IPS-NIHi7 (cell line): ENCODE data around the gene KCNAB1.
"Not testable (repeated sequence)": the region's sequence is repeated elsewhere in the genome, so short reads cannot be mapped to it uniquely, and the experiment has no call there.

Experiments used
- DNase-seq: peaks from one replicate; pipeline ENCODE4 v3.0.0; 2012; ENCODE audit warnings: mixed read lengths; ENCODE audit errors: extremely low spot score

The KCNAB1 gene

DNA sequence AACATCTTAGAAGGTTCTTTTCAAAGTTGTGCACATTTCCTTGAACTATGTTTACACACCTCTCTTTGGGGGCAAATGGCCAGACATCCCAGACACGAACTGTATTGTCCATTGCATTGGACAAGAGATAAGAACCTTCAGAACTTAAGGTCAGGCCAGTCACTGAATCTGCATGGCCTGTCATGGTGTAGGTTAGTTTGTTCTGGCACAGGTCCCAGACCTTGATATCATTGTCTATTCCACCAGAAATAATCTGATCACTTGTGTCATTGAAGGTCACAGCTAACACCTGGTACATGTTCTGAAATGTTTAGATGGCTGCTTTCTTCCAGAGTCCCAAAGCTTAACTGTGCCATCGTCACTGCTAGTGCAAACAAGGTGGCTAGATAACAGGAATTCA lies 55.7 kb downstream of the KCNAB1 start:
- no peak for DNase-seq

DNA sequence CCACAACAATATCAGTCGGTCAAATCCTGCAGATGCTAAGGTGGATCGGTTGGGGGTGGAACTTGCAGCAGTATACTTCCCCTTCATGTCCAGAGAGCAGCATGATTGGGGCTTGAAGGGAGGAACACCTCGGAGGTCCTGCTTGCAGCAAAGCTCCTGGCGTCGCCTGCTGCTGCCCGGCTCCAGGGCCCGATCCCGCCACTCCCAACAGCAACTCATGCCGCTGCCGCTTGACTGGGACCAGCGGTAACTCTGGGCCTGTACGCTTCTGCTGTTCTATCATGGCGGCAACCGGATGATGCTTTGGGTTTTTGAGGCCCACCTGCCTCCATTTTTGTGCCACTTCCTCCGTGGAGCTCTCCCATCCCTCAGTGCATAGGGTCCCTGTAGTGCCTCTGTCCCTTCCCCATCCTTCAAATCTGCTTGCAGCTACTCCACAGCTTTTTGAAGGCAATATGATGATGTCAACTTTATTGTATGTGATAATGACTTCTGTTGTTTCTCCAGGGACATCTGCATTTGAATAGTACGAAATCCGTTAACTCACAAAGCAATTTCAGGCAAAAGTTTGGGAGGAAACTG lies 56.3 kb downstream of the KCNAB1 start:
- DNase-seq = no peak

DNA sequence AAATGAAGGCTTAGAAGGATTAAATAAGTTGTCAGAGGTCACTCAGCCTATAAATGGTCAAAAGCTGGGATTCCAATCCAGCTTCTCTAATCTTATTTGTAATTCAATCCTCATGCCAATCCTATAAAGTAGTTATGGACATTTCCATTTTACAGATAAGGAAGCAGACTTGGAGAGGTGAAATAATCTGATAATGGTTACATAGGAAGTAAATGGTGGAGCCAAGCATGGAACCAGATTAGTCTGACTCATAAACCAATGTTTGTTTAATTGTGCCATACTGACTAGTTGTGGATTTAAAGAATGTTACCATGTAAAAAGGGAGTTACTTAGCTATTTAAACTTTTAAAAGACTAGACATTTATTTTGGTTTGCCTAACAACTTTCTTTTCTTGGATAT lies 59.7 kb downstream of the KCNAB1 start:
- DNase-seq = no peak

DNA sequence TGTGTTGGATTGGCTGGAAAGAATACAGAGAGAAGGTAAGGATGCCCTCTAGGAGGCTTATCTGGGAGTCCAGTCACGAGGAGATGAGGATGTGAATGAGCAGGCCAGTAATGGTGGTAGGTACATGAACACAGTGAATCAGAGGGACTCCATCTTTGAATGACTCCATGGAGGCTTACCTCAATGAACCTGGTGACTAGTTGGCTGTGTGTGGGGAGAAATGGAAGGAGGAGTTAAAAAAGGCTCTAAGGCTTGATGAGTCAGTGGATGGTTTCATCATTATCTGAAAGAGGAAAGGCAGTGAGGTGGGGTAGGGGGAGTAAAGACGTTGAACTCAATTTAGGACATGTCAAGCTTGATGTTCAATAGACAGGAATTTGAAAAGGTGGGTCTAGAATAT lies 61.1 kb downstream of the KCNAB1 start:
- DNase-seq = no peak

GRCh38 chr3:156183396-156183795 lies 63.0 kb downstream of the KCNAB1 start:
- DNase-seq = no peak

- no peak for DNase-seq
Measured at GRCh38 chr3:156184156-156184555, 63.8 kb downstream of the KCNAB1 start.

DNA sequence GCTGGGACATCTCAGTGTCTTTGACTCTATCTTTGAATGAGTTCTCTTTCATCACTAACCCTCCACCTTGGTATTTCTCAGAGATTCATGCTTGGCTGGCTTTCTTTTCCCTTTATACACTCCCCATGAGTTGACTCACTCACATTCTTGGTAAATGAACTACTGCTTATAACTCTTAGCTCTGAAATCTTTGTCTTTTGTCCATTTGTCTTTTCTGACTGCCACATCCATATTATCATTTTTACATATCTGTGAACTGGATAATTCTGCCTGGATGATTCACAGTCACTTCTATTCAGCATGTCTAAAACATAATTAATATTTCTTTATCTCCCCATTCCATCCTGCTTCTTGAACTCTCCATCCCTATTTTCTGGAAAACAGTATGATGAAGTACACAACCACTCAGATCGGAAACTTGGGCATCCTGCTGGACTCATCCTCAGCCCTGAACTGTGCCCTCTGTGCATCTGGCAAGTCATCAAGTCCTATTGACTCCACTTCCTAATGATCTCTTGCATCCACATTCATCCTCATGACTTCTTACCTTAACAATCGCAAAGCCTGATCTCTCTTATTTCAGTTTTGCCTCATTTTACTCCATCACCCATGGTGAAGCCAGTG lies 66.9 kb downstream of the KCNAB1 start:
- DNase-seq = no peak

DNA sequence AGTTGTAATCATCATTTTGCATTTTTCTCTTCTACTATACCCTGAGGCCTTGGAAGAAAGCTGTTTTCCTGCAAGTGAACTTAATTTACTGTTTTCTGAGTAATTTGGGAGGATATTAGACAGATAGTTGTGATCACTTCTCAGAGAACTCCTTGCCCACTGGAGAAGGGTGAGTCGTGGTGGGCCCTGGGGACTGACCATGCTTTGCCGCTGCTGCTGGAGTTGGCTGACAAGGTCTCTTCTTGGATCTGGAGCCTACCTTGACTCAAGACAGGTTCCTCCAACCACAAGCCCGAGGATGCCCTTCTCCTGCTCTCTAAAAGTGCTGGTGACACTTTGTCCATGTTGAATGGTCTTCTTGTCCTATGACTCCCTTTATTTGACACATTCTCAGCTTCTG lies 68.4 kb downstream of the KCNAB1 start:
- no peak for DNase-seq

DNA sequence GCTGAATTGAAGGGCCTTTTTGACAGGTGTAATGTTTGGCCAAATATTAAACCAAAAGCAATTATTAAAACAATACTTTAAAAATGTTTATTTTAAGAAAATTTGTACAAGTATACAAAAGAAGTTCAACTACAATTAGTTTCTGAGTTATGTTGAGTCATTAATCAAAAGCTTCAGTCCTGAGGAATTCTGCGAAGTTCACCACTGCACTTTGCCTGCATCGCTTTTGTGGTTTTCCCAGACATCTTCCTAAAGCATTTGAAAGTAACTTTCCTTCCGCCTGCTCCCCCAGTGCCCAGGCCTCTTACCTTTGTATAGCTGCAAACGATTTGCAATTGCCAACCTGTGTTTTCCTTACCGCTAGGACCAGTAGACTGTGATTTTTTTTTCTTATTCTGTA lies 69.5 kb downstream of the KCNAB1 start:
- DNase-seq = no peak

GRCh38 chr3:156194945-156195344 lies 74.6 kb downstream of the KCNAB1 start:
- not testable (repeated sequence) for DNase-seq

- DNase-seq = not testable (repeated sequence)
Measured at GRCh38 chr3:156197152-156197551, 76.8 kb downstream of the KCNAB1 start.

DNA sequence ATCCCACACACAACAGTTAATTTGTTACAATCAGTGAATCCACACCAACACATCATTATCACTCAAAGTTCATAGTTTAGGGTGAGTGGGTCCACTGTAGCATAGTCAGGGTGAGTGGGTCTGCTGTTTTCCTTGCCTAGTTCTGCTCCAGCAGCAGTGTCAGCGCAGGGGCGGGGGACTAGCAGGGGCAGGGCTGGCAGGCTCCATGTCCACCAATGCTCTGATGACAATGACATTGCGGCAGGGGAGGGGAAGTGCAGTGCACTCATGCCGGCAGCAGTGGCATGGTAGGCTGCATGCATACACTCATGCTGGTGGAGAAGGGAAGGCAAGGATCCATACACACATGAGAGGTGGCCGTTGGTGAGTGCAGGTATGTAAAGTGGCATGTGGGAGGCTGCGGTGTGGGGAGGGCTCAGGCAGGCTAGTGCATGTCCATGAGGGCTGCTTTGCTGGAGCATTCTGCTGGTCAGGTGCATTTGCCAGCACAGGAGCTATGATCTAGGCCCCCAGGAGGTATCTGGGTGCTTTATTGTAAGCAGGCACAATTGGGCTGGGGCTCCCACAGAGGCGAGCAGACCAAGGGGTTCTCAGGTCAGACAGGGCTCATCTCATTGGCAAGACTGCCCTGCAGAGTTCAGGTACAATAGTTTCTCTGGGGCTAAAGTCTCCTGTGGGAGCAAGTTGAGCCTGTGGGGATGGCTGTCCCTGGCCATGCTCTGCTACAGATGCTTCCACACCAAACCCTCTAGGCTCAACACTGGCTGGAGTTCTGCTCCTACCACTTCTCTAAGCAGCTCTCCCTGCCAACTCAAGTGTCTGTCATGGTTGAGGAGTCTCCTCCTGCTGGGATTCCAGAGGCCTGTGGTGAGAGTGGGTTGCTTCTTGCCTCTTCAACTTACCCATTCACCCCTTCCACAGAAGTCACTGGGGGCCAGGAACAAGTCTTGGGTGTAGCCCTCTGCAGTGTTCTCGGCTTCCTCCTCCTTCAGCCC lies 81.3 kb downstream of the KCNAB1 start:
- DNase-seq = no peak

DNA sequence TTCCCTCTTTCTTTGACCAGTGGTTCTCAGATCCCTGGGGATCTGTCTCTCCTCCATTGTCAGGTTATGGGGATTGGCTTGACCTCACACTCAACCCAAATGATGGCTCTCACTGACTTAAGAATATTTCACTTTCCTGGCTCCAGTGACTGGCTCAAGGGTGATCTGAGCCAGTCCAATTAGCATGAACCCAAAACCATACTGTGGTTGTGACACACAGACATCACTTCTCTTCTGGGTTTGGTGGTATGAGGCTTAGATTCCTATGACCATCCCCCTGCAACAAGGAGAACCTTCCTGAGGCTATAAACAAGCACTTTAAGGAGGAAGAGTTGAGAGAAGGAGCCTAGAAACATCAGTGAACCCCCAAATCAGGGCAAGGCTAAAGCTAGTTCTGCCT lies 85.8 kb downstream of the KCNAB1 start:
- DNase-seq = no peak

DNA sequence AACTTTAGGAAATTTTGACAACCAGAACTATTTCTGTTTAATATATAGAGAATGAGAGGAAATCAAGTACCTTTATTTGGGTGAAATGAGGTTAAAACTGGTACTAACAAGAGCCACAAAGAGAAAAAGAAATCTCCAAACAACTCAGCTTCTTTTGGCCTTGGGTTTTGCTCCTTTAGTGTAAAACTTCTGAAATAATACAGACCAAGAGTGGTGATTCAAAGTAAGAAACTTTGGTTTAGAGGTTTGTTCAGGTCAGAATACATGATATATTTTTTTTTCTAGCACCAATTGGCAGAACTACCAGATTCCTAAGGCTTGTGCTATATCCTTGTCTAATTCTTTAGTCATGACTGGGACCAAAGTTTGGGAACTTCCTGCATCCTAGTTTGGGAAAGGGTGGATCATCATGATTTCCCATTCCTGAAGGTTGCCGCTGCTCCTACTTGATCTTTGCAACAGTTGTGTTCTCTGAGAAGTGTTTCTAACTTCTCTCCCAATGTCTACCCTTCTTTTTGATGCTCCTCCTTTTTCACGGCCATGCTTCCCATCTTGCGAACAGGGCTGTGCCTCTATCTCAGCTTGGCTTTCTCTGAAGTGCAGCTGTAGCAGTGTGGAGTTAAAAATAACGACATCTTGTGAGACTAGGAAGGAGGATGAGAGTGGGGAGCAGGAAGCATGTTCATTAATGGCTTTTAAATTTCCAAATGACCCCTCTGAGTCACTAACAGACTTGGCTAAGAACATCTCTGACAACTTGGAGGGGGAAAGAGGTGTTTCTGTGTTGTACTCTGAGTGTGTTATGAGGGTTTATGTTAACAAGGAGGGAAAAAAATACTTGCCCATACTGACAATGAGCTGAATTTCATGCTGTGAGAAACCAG lies 87.7 kb downstream of the KCNAB1 start:
- no peak for DNase-seq

DNA sequence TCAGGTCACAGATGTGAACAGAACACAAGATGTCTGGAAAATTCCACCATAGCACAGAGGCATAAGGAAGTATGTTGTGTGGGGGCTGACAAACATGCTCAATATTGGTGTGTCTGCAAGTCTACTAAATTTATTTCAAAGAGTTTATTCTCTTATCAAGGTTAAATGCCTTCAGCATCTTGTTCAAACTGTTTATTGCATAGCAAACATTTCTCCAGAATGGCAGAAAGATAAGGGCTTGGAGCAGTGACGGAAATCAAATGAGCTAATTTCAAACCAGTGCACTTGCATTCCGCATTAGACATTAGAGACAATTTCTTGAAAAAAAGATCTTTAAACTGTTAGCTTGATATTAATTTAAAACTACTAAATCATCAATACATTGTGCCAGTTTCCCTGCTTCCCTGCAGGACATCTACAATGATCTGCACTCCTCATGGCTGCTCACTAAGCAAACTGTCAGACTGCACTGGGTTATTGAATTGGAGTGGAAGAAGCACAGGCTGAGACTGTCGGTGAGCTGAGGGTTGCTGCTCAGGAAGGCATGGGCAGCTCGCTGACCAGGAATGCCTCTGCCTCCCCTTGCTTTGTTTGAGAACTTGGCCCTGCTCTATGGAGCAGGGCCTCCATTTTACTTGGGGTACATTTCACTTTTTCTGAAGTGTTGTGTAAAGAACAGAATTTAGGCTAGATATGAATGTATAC lies 89.4 kb downstream of the KCNAB1 start:
- no peak for DNase-seq

- DNase-seq = no peak
Measured at GRCh38 chr3:156211583-156211982, 91.2 kb downstream of the KCNAB1 start.

- no peak for DNase-seq
Measured at GRCh38 chr3:156214676-156215075, 94.3 kb downstream of the KCNAB1 start.

- DNase-seq = no peak
Measured at GRCh38 chr3:156215751-156216150, 95.4 kb downstream of the KCNAB1 start.

DNA sequence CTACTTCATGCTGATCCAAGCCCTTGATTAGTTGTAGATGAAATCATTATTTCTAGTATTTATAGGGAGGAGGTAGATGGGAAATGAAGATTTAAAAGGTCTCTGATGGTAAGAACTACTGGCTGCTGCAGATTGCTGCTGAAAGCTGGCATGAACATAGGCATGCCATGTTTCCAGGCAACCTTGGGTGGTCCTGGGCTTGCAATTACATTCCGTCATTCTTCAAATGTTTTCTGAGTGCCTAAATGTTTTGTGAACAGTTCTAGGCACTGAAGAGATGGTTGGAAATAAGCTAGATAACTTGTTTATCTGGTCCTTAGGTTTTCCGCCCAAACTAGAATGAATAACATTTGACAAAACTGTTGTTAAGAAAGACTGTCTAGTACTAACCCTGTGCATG lies 95.8 kb downstream of the KCNAB1 start:
- DNase-seq = no peak

DNA sequence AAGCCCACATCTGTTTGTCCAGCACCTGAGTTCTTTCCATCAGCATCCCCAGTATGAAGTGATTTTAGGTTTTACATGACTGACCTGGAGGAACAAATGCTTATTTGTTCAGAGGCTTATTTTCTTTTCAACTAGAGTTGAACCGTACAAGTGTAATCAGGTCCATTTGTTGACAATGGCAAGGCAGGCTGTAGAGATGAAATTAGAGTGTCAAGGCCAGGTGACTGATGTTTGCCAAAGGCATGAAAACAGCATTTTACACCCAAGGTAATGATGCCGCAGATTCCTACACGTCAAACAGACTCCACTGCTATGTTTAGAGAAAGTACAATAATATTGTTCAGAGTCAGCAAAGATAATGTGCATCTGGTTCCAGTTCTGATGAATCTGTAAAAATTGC lies 96.5 kb downstream of the KCNAB1 start:
- no peak for DNase-seq

DNA sequence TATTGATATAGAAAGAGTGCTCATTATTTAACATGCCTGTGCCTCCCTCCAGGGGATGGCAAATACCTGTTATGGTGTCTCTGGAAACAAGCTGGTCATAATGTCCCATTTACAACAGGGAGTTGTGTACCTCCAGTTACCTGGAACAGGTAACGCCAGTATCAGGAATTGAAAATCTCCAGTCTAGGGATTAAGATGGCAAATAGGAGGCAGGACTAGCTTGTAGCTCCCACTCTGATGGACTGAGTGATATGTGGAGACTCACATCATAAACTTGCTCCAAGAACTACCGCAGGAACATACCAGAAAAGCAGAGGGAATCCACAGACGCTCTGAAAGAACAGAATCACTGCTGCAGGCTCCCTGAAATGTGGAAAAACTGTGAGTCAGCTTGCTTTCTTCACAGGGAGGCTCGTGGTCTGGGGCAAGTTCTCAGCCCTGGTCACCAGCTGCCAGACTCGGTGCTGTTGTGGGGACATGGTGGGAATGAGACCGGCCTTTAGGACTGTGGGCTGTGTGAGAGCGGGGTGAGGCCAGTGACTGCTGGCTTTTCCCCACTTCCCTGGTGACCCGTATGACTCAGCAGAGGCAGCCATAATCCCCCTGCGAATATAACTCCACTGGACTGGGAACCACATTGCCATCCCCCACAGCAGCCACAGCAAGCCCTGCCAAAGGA lies 97.4 kb downstream of the KCNAB1 start:
- DNase-seq = no peak
